Activated naive CD8-positive, alpha-beta T cell treated with anti-CD3 and anti-CD28 coated beads, Interleukin-2, amount 50 U/mL, for 16 hours (primary cell): ENCODE results near the gene TRPM6.

Experiments
- DNase-seq: peaks from one replicate; pipeline ENCODE4 v3.0.0-alpha.2; 2020; ENCODE audit warnings: low read depth, low spot score

TRPM6 gene

GRCh38 chr9:74718709-74719108, 169.0 kb downstream of the TRPM6 start:
- no peak for DNase-seq

GRCh38 chr9:74711341-74711740, 176.4 kb downstream of the TRPM6 start:
- DNase-seq = no peak

GRCh38 chr9:74697535-74697934, 190.2 kb downstream of the TRPM6 start:
- DNase-seq = no peak

GRCh38 chr9:74696520-74696919, 191.2 kb downstream of the TRPM6 start:
- DNase-seq = no peak

- DNase-seq = no peak
Observed at GRCh38 chr9:74691058-74691457, 196.7 kb downstream of the TRPM6 start.

GRCh38 chr9:74683322-74683721, 204.4 kb downstream of the TRPM6 start:
- DNase-seq = no peak

GRCh38 chr9:74681906-74682305, 205.8 kb downstream of the TRPM6 start:
- no peak for DNase-seq

- no peak for DNase-seq
Observed at GRCh38 chr9:74674077-74674476, 213.6 kb downstream of the TRPM6 start.
